ENCODE measurements around the gene CACNA1I.

- TF ChIP-seq, protein P1, sequence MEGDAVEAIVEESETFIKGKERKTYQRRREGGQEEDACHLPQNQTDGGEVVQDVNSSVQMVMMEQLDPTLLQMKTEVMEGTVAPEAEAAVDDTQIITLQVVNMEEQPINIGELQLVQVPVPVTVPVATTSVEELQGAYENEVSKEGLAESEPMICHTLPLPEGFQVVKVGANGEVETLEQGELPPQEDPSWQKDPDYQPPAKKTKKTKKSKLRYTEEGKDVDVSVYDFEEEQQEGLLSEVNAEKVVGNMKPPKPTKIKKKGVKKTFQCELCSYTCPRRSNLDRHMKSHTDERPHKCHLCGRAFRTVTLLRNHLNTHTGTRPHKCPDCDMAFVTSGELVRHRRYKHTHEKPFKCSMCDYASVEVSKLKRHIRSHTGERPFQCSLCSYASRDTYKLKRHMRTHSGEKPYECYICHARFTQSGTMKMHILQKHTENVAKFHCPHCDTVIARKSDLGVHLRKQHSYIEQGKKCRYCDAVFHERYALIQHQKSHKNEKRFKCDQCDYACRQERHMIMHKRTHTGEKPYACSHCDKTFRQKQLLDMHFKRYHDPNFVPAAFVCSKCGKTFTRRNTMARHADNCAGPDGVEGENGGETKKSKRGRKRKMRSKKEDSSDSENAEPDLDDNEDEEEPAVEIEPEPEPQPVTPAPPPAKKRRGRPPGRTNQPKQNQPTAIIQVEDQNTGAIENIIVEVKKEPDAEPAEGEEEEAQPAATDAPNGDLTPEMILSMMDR (IDR thresholded peaks at IDR 0.05): no peak
- TF ChIP-seq POLR2A (IDR thresholded peaks at IDR 0.05): no peak
Measured at GRCh38 chr22:39731481-39731880, 160.9 kb downstream of the CACNA1I start.

All from body of pancreas (tissue), 4 donors.